HG03066 (cell line): ENCODE results near the gene FZR1.

Experiments
- ATAC-seq: cut with Tn5 transposase; IDR thresholded peaks from one replicate; pipeline ENCODE4 v1.9.1; 2021; ENCODE audit warnings: low read depth; ENCODE audit not compliant: unreplicated experiment

FZR1 gene

GRCh38 chr19:3512562-3513228, 6.6 kb downstream of the FZR1 start:
- ATAC-seq = no peak

GRCh38 chr19:3513229-3514140, 7.4 kb downstream of the FZR1 start:
- no peak for ATAC-seq

GRCh38 chr19:3514930-3515329, 8.8 kb downstream of the FZR1 start:
- no peak for ATAC-seq

GRCh38 chr19:3515891-3516422, 9.8 kb downstream of the FZR1 start:
- ATAC-seq = no peak

- ATAC-seq = no peak
These were observed 10.6 kb downstream of the FZR1 start for GRCh38 chr19:3516675-3517207.

GRCh38 chr19:3517638-3518037, 11.5 kb downstream of the FZR1 start:
- ATAC-seq = no peak

- no peak for ATAC-seq
These were observed 12.1 kb downstream of the FZR1 start for GRCh38 chr19:3518255-3518654.

- ATAC-seq = no peak
These were observed 12.5 kb downstream of the FZR1 start for GRCh38 chr19:3518659-3519058.

GRCh38 chr19:3519126-3519525, 13.0 kb downstream of the FZR1 start:
- no peak for ATAC-seq

- ATAC-seq = no peak
These were observed 14.3 kb downstream of the FZR1 start for GRCh38 chr19:3520166-3521103.

- ATAC-seq = no peak
These were observed 15.0 kb downstream of the FZR1 start for GRCh38 chr19:3521104-3521445.

- ATAC-seq = no peak
These were observed 16.6 kb downstream of the FZR1 start for GRCh38 chr19:3522421-3523360.

- no peak for ATAC-seq
These were observed 17.4 kb downstream of the FZR1 start for GRCh38 chr19:3523361-3524077.

GRCh38 chr19:3524078-3524842, 18.1 kb downstream of the FZR1 start:
- no peak for ATAC-seq

- no peak for ATAC-seq
These were observed 18.9 kb downstream of the FZR1 start for GRCh38 chr19:3524904-3525451.

GRCh38 chr19:3526507-3527237, 20.6 kb downstream of the FZR1 start:
- no peak for ATAC-seq
